PC-9 (cell line): ENCODE results near the gene FBLN2.

Experiments
- EZH2 ChIP-seq: fragments of 200-600 bp; sonication (generic); IDR thresholded peaks from 2 replicates; pipeline ENCODE4 v1.8.0; 2017; ENCODE audit warnings: antibody characterized with exemption, low read depth
- TF ChIP-seq, protein P1 (sequence below): fragments of 200-600 bp; sonication (generic); conservative IDR thresholded peaks from 2 replicates; pipeline ENCODE4 v1.6.1; 2017; ENCODE audit warnings: mixed run types, antibody characterized with exemption, mild to moderate bottlenecking, moderate library complexity

DNA sequence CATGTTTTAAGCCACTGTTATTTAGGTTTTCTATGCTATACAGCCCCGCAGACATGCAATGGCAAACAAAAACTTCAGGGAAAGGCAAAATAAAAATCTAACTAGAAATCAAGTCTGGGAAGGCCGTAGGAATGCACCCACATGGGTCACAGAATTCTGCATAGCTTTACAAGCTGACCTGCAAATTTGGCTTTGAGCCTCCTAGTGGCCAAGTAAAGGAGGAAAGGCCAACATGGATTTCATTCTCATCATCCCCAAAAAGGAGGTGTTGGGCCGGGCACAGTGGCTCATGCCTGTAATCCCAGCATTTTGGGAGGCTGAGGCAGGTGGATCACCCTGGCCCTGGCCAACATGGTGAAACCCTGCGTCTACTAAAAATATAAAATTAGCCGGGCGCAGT is 124.3 kb downstream of the FBLN2 start:
- TF ChIP-seq, protein P1, sequence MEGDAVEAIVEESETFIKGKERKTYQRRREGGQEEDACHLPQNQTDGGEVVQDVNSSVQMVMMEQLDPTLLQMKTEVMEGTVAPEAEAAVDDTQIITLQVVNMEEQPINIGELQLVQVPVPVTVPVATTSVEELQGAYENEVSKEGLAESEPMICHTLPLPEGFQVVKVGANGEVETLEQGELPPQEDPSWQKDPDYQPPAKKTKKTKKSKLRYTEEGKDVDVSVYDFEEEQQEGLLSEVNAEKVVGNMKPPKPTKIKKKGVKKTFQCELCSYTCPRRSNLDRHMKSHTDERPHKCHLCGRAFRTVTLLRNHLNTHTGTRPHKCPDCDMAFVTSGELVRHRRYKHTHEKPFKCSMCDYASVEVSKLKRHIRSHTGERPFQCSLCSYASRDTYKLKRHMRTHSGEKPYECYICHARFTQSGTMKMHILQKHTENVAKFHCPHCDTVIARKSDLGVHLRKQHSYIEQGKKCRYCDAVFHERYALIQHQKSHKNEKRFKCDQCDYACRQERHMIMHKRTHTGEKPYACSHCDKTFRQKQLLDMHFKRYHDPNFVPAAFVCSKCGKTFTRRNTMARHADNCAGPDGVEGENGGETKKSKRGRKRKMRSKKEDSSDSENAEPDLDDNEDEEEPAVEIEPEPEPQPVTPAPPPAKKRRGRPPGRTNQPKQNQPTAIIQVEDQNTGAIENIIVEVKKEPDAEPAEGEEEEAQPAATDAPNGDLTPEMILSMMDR: peak; percentile 70
- TF ChIP-seq EZH2: no peak
